Chondrocyte (in vitro differentiated cells): ENCODE data around the gene FTL. TPM values are rescaled to one million over a fixed set of nuclear protein-coding genes. Genes with fewer than 3 reads are reported as not detected.
"Not testable (repeated sequence)": the region's sequence is repeated elsewhere in the genome, so short reads cannot be mapped to it uniquely, and the experiment has no call there.

ENCODE experiments used
- DNase-seq: peaks from one replicate; pipeline ENCODE4 v3.0.0; 2021; ENCODE audit warnings: mixed read lengths, low spot score
- H3K27ac Mint-ChIP-seq: one replicate; pipeline ENCODE4 v1.8.0; 2021; ENCODE audit warnings: mild to moderate bottlenecking, moderate library complexity, mixed read lengths; ENCODE audit not compliant: unreplicated experiment
- H3K27me3 Mint-ChIP-seq: 2 replicates; pipeline ENCODE4 v1.8.0; 2021; ENCODE audit warnings: low read depth, mixed read lengths
- H3K36me3 Mint-ChIP-seq: 2 replicates; pipeline ENCODE4 v1.8.0; 2021; ENCODE audit warnings: low read depth, mixed read lengths
- H3K4me1 Mint-ChIP-seq: 2 replicates; pipeline ENCODE4 v1.8.0; 2021; ENCODE audit warnings: low read depth, mild to moderate bottlenecking, mixed read lengths
- H3K4me3 Mint-ChIP-seq: one replicate; pipeline ENCODE4 v1.8.0; 2021; ENCODE audit warnings: mild to moderate bottlenecking, moderate library complexity, mixed read lengths; ENCODE audit not compliant: unreplicated experiment
- H3K9me3 Mint-ChIP-seq: 2 replicates; pipeline ENCODE4 v1.8.0; 2021; ENCODE audit warnings: low read depth, mixed read lengths
- CTCF ChIP-seq: fragments of 200-600 bp; sonication (generic); IDR thresholded peaks from 2 replicates; pipeline ENCODE4 v1.5.0; 2021; ENCODE audit warnings: antibody characterized with exemption, mild to moderate bottlenecking, moderate library complexity
- long read RNA-seq: library from polyadenylated mRNA; stranded (forward); transcript quantifications from one replicate; pipeline ENCODE4 v2.0.0, GENCODE V29; 2021
- total RNA-seq: library from RNA; stranded (reverse); gene quantifications from 3 replicates; pipeline ENCODE4 v1.2.1, GENCODE V29; 2021

FTL gene
- total RNA-seq, result 1,722 to 4,533 TPM (median 1,892 TPM) in 3 replicates
- long read RNA-seq, transcript FTL-201 (4 exons, 878 nt), result major isoform, 2,367 of 2,419 reads
- long read RNA-seq, partial matches to known transcripts, result 21 of 2,419 reads
- long read RNA-seq, other reads (novel, unspliced or antisense), result 31 of 2,419 reads

GRCh38 chr19:48965040-48965805 is at the start of gene FTL:
Gene FTL (plus strand): TSS chr19:48965309. CDS start chr19:48965508, 199 bp downstream.
- no peaks in the 10 kb centered on the region for H3K9me3 Mint-ChIP-seq
- peak within 1 kb of the TSS; percentile 96 for H3K27ac Mint-ChIP-seq
- H3K36me3 Mint-ChIP-seq, result peaks cover 21% of the 10 kb centered on the region
- peak; percentile 97 for DNase-seq
- H3K27me3 Mint-ChIP-seq, result no peaks in the 10 kb centered on the region
- peak within 1 kb of the TSS; percentile 93 for H3K4me3 Mint-ChIP-seq
- H3K4me1 Mint-ChIP-seq, result peaks cover 63% of the 10 kb centered on the region
- no peak for TF ChIP-seq CTCF

GRCh38 chr19:48915757-48916156 is 49.4 kb upstream of the FTL start:
- no peak for TF ChIP-seq CTCF
- DNase-seq, result no peak
- Mint-ChIP-seq H3K4me1 (no peaks in the 10 kb centered on the region), H3K4me3 (no peak overlapping the region), H3K36me3 (peaks cover 36% of the 10 kb centered on the region), H3K27ac (no peak overlapping the region), H3K9me3 (no peaks in the 10 kb centered on the region), H3K27me3 (no peaks in the 10 kb centered on the region)

GRCh38 chr19:48918071-48918470 is 47.0 kb upstream of the FTL start:
- H3K9me3 Mint-ChIP-seq, result no peaks in the 10 kb centered on the region
- H3K27ac Mint-ChIP-seq, result no peak overlapping the region
- no peaks in the 10 kb centered on the region for H3K4me1 Mint-ChIP-seq
- H3K4me3 Mint-ChIP-seq, result no peak overlapping the region
- no peak for DNase-seq
- TF ChIP-seq CTCF, result no peak
- no peaks in the 10 kb centered on the region for H3K27me3 Mint-ChIP-seq
- H3K36me3 Mint-ChIP-seq, result peaks cover 33% of the 10 kb centered on the region

GRCh38 chr19:48918801-48919247 is 46.3 kb upstream of the FTL start:
- Mint-ChIP-seq H3K27me3 (no peaks in the 10 kb centered on the region), H3K27ac (no peak overlapping the region), H3K36me3 (peaks cover 33% of the 10 kb centered on the region), H3K4me3 (no peak overlapping the region), H3K9me3 (no peaks in the 10 kb centered on the region), H3K4me1 (no peaks in the 10 kb centered on the region)
- no peak for DNase-seq
- TF ChIP-seq CTCF, result no peak

- not testable (repeated sequence) for DNase-seq, H3K4me3 Mint-ChIP-seq, H3K4me1 Mint-ChIP-seq, H3K9me3 Mint-ChIP-seq, H3K27me3 Mint-ChIP-seq, H3K27ac Mint-ChIP-seq
- peaks cover 31% of the 10 kb centered on the region for H3K36me3 Mint-ChIP-seq
Measured at GRCh38 chr19:48919271-48919670, 45.8 kb upstream of the FTL start.
